GM21390 (cell line): ENCODE data around the gene BACH2.
"Not testable (repeated sequence)": the region's sequence is repeated elsewhere in the genome, so short reads cannot be mapped to it uniquely, and the experiment has no call there.

Experiments used
- ATAC-seq: cut with Tn5 transposase; IDR thresholded peaks from one replicate; pipeline ENCODE4 v1.9.1; 2021; ENCODE audit not compliant: unreplicated experiment

BACH2 gene

DNA sequence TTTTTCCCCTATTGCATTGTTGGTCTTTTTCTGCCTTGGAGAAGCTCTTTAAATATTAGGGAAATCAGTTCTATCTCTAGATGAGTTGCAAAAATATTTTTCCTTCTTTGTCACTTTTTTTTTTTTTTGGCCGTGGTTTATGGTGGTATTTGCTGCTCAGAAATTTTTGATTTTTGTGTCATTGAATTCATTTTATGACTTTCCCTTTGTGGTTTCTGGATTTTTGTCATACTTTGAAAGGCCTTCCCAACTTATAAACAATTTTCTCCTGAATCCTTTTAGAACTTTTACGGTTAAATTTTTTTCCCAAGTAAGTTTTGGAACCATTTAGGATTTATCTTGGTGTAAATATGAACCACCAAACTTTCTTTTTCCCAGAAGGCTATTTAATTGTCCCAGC is 256.7 kb downstream of the BACH2 start:
- ATAC-seq = no peak

DNA sequence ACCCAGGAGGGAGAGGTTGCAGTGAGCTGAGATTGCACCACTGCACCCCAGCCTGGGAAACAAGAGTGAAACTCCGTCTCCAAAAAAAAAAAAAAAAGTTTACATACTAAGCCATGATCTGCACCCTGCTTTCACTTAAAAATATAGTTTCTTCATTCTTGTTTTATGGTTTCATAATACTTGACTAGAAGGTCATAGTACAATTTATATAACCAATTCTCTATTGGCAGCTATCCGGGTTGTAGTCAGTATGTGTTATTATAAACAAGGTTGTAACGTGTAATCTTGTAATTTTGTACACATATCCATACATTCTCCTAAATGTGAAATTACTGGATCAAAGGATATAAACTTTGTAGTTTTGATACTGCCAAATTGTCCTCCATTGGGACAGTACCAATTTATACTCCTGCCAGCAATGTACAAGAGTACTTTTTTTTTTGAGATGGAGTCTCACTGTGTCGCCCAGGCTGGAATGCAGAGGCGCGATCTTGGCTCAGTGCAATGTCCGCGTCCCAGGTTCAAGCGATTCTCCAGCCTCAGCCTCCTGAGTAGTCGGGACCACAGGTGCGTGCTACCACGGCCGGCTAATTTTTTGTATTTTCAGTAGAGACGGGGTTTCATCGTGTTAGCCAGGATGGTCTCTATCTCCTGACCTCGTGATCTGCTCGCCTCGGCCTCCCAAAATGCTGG is 257.5 kb downstream of the BACH2 start:
- ATAC-seq = no peak

DNA sequence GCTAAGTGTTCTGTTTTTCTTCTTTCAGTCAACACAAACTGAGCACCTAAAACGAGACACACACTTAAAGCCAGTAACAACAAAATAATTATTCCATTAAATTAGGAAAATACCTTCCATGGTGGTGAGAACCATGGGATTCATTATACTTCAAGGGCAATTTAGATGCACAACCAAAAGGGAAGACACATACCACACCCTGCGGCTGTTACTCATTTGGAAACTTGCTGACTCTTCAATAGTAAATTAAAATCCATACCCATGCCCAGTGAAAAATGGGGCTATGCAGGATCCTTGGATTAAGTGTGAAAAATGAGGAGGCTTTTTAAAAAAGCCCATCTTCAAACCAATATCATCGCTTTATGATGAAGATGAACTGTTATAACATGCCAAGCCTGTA is 259.7 kb downstream of the BACH2 start:
- ATAC-seq = no peak

DNA sequence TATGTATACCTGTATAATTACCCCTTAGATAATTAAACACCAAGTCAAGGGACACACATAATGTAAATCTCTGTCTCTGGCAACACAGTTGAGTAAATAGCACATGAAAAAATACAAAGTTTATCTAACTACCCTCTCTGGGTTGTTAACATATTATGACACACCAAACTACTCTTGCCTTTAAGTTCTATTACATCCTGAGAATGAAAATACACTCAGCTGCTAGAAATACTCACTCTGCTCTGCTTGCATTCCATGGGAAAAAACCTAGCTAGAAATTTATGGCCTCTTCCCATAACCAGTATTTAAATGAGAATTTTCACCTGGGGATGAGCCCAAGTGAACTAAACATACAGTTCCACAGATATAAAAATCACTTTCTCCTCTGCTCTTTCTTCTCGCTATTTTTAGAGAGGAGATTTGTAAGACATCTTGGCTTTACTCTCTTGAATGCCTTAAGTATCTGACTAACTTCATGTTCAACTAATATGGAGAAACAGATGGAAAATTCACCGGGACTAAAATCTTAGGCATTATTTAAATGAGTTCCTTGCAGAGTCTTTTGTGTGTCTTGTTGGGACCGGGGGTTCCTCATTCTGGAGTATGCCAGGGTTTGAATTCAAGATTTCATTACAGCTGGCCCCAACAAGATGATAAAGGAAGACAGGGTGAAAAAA is 261.5 kb downstream of the BACH2 start:
- ATAC-seq = no peak

DNA sequence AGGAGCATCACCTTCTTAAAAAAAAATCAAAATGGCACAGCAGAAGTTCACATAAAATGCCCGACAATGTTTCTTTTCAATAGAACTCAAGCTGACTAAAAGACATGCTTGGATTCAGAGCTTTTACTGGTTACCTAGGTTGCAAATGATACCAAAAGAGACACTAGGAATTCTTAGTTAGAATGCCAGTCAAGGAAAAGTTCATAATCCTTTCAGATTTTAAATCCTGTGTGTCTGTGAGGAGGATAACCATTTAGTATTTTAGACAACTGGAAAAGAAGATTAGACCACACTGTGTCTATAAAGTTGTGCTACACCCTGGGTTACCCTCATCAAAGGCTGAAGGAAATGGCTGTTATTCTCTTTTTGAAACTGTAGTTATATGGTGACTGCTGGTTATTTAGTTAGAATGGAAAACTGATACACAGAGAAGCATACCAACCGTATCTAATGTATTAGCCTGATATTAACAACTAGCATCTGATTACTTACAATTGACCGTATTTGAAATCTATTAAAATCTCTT is 262.8 kb downstream of the BACH2 start:
- ATAC-seq = no peak

DNA sequence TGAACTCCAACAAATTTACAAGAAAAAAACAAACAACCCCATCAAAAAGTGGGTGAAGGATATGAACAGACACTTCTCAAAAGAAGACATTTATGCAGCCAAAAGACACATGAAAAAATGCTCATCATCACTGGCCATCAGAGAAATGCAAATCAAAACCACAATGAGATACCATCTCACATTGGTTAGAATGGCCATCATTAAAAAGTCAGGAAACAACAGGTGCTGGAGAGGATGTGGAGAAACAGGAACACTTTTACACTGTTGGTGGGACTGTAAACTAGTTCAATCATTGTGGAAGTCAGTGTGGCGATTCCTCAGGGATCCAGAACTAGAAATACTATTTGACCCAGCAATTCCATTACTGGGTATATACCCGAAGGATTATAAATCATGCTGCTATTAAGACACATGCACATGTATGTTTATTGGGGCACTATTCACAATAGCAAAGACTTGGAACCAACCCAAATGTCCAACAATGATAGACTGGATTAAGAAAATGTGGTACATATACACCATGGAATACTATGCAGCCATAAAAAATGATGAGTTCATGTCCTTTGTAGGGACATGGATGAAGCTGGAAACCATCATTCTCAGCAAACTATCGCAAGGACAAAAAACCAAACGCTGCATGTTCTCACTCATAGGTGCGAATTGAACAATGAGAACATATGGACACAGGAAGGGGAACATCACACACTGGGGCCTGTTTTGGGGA is 264.0 kb downstream of the BACH2 start:
- not testable (repeated sequence) for ATAC-seq

DNA sequence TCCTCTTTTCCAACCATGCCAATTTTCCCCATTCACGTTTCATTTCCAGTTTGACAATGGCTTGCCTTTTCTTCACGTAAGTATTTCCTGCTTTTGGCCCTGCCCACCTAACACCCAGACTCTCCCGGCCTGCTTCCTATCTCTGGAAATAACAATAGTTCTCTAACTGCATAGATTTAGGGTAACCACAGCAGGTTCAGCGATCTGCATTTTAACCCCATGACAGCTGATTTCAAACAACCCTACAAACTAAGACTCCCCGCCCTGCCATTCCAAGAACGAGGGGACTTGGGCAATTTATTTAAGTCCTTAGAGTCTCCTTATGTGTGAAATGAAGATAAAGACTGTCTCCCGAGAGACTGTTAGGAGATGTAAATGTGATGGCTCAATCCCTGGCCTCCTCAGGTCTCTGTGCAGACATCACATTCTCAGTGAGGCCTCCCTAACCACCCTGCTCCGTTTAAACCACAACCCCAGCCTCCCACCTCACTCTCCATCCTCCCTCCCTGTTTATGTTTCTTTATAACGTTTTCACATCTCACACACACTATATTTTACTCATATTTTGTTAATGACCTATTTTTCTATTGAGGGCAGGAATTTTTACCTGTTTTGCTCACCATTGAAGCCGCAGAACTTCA is 267.5 kb downstream of the BACH2 start:
- ATAC-seq = no peak

DNA sequence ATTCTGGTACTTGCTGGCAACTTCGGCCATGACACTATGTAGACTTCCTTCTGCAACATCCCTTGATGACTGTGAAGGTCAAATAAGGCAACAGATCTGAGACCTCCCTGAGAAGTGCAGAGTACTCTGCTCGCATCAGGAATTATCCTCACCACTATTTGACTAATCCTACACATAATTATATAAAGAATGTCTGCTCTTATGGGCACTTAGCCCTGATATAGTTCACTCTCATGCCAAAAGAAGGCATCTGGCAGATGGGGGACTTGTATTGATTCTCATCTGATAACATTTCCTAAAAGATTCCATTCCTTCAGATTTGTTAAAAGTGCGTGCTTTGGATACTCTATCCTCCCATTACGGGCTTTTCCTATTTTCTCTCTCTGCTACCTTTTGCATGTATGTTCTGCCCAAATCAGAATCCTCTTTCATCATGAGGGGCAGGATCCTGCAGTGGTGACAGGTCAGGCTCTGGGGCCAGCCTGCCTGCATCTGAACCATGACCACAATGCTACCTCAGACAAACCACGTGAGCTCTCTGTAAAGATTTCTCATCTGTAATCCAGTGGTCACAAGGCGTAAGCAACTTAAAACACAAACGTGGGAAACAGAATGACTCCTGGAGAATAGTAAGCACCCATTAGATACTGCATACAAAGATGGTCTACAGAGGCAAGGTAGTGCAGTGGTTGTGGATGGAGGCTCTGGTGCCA is 268.4 kb downstream of the BACH2 start:
- no peak for ATAC-seq

DNA sequence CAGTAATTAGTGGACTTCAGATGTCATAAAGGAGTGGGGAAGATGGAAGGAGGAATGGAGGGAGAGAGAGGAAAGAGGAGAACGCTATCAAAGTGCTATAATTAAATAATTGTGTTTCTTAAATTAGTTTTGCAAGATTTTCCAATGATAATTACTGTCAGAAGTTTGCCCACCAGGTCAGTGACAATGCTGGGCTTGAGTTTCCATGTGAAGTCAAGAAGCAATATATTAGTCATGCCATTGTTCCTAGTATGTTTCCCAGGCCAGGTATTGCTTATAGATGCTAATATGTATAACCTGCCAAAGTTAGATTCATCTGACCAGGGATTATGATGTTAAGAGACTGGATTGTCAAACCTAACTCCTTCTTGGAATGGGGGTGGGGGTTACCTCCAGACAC is 270.4 kb downstream of the BACH2 start:
- ATAC-seq = no peak

DNA sequence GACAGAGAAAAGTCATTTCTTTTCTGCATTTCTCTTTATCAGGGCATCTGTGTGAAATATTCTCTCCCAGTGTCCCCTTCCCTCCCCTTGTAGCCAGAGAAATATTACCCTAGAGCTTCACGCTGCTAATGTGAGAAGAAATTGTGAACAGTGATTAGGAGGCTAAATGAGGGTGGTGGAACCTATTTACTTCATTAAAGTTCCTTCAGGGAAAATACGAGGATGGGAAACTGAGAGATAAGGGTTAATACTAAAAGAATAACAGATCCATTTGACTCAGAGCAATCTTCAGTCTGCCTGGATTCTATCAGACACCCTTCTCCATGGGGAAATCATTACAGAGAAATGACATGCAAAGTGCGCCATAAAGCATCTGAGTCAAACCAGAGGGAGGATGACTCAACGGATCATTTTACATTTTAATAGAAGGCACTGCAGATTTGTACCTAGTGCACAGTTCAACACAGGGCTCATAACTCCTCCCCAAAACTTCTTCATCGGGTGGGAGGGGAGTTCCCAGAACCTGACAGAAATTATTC is 271.1 kb downstream of the BACH2 start:
- ATAC-seq = no peak

DNA sequence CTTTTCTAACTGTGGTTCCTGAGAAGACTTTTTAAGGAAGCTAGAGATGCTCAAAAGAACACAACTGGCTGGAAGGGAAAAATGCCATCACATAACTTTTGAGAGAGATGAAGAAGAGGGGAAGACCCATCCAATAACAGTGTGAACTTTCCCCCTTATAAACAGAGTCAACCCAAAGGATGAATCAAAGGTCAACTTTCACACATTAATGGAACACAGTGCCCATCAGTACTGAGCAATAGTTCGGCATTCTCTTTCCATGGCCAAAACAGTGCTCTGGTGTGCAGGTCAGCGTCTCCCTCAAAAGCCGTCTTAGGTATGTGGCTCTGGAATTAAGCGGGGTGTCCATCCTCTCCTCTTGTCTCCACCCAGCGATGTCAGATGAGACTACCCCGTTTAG is 272.0 kb downstream of the BACH2 start:
- ATAC-seq = no peak

DNA sequence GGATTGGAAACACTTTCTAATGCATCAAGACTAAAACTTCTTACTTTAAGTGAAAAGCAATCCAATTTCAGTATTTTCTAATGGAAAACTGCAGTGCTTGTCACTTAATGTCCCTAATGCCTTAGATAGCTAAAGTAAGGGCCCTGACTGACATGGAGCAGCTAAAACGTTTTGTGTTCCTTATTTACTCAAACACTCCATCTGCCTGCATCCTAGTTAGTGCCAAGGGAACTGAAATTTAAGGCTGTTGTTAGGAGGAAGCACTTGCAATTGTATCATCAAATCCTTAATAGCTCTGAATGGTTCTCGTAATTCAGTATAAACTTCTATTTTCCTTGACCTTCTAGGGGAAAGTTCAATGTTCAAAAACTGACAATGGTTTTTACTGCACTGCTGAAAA is 274.9 kb downstream of the BACH2 start:
- ATAC-seq = no peak

DNA sequence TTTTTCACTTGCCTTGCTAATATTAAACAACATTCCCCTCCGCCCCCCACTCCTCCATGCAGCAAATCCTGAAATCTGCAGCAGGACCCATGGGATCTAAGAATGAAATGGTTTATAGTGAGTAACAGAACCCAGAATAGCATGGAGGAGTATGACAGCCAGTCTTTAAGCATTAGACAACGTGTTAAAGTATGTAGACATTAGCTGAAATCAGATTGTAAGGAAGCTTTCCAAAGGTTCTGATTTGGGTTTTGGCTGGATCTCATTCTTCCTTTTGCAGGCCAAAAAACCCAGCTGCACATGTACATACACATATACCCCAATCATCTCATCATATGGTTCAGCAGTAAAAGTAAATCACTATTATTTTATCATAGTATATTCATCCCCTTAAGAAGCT is 275.9 kb downstream of the BACH2 start:
- ATAC-seq = no peak

DNA sequence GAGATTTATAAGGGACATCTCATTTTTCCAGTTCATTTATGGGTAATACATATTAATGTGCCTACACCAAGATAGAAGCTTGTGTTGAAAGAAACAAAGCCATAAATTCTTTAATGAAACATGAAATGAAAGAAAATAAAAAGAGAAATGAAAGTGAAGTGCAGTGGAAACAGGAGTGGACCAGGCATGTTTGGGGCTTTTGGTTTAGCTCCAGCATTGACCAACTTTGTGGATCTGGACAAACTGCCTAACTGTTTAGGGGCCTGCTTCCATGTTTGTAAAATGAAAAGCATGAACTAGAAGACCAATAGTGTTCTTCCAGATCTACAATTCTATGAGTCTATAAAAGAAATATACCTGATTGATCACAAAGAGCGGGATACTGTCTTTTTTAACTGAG is 277.4 kb downstream of the BACH2 start:
- no peak for ATAC-seq

DNA sequence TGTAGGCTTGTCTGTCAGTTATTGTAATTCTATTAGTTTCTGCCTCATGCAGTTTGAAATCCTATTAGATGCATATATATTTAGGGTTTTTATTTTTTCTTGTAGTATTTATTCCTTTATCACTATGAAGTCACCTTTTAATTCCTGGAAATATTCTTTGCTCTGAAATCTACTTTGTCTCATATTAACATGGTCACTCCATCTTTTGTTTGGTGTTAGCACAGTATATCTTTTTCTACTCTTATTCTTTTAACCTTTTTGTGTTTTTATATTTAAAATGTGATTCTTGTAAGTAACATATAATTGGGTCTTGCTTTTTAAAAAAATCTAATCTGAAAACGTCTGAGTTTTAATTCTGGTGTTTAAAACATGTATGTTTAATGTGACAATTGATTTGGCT is 280.8 kb downstream of the BACH2 start:
- no peak for ATAC-seq

DNA sequence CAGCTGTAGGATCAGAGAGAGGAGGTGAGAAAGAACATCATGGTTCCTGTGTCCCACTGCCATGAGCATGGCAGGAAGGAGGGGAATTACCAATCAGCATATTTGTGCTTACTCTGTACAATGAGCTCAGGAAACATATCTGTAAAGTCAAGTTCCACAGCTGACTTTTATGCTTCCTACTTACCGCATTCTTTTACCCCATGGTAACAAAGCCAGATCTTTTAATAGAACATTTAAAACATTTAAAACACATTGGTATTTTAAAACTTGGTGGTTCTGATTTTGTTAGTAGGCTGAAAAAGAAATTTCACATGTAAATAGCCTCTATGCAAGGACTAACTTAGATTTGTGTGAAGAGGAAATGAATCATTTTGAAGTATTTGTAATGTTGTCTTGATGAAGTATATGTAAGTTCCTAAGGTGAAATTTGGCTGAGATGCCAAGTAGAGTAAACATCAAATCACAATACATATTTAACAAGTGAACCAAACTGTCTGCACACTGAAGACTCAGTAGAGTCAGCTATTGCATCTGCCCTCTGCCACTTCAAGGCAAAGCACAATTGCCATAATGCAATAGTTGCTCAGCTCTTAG is 287.6 kb downstream of the BACH2 start:
- peak; percentile 40 for ATAC-seq

DNA sequence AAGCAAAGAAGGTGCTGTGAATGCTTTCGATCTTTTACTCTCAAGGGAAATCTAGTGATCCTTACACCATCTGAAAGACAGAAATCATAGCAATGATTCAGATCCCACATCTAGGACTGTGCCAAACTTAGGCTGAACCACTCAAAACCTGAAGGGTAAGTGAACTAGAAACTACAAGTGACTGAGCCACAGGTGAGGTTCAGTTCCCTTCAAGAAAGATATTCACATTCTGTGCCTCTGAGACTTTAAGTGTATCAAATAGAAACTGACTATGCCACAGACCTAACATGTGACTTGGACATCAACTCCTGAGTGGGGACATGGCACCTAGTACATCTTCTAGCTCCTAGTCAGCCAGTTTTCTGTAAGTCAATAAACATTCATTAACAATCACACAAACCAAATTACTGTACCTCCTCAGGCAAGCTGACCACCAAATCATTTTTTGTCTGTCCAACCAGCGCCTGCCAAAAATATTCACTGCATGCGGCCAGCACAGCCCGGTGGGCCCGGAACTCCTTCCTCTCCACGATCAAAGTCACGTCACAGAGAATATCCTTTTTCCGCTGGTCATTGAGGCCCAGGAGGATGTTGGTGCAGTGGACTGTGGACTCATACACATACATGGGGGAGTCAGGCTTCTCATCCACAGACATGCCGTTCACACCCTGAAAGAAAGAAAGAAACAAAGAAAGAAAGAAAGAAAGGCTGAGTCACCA is 288.3 kb downstream of the BACH2 start:
- ATAC-seq = peak; percentile 77

DNA sequence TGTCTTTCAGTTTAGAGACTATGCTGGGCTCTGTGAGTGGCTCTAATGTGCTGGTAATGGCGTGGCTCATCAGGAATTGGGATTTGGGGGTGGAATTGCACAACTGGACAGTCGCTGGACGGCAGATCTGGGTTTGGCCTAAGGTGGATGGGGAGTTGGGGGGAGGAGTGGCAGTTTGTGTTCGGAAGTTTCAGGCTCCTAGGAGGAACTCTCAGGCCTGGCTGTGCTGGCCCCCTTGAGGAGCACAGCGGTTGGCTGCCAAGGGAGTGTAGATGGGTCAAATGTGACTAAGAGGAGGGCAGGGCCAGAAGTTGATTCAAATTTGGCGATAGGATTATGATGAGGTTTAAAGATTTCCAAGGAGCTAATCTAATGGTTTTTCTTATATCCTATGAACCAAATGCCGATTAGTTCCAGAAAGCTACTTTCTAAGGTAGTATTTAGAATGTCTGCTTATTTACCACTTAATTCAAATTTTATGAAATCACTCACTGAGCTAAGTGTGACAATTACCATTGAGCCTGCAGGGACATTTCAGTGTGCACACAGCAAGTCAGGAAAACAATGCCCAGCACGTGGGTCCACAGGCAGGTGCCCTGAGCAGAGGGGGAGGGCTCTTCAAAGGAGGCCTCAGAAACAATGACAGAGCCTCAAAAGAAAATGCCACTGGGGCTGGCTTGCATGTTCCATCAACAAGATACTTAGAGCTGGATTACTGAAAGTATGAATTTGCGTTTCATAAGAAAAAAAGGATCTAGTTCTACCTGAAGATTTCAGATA is 291.4 kb downstream of the BACH2 start:
- ATAC-seq = no peak

DNA sequence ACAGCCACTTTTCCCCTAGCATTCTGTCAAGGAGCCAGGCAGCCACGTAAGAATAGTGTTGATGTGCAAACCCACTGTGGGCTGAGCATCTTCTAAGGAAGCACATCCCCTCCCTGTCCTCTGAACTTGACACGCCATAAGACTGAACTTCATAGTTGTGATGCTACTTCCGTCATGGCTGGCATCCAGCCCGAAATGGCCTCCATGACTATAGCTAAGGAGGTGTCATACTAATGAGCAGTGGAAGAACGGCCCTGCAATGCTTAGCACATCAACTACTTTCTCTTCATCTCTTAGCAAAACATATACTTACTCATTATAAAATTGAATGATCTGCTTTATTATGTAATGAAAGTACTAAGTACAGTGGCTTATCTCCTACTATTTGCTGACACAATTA is 292.1 kb downstream of the BACH2 start:
- no peak for ATAC-seq
